Measurements from ENCODE around the gene PAQR9. TPM values are rescaled to one million over a fixed set of nuclear protein-coding genes. Genes with fewer than 3 reads are reported as not detected.

The PAQR9 gene
- total RNA-seq, 1 donor from 2014 or later, result 15.3 TPM

DNA sequence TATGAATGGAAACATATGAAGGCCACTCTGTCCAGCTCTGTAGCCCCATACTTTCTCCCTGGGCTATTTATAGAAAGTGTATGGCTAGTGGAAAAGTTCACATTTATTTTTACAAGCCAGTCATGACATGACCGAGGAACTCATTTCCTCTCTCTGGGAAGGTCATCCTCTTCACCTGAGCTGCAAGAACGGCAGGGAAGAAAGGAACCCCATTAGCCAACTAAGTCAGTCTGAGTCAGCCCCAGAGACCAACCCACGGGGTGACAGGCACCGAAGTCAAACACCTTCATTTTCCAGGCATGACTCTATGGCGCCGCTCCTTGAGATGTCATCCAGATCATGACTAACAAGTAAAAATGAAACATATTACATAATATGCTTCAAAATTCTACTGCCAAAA lies 4.8 kb downstream of the PAQR9 start:
- Histone ChIP-seq H3K36me3 (no peaks in the 10 kb centered on the region), H3K27ac (replicated peaks) (peak overlapping the region; percentile 63), H3K27me3 (ENCODE audit: low read depth) (peaks cover 51% of the 10 kb centered on the region), H3K4me3 (peak overlapping the region; percentile 3), H3K4me1 (peaks cover 49% of the 10 kb centered on the region), H3K9me3 (replicated peaks) (no peaks in the 10 kb centered on the region)
- no peak for TF ChIP-seq CTCF (IDR thresholded peaks at IDR 0.05; ENCODE audit: borderline replicate concordance)
- DNase-seq, result no peak
- intact Hi-C loops (cut with micrococcal nuclease), result no loop called here

GRCh38 chr3:142953443-142953842 lies 10.0 kb downstream of the PAQR9 start:
- peaks cover 17% of the 10 kb centered on the region for H3K27me3 ChIP-seq (ENCODE audit: low read depth)
- TF ChIP-seq CTCF (IDR thresholded peaks at IDR 0.05; ENCODE audit: borderline replicate concordance), result no peak
- no peaks in the 10 kb centered on the region for H3K9me3 ChIP-seq (replicated peaks)
- intact Hi-C loops (cut with micrococcal nuclease), result no loop called here
- H3K4me3 ChIP-seq, result no peak overlapping the region
- no peak for DNase-seq
- peaks cover 24% of the 10 kb centered on the region for H3K4me1 ChIP-seq
- no peaks in the 10 kb centered on the region for H3K36me3 ChIP-seq
- no peak overlapping the region for H3K27ac ChIP-seq (replicated peaks)

DNA sequence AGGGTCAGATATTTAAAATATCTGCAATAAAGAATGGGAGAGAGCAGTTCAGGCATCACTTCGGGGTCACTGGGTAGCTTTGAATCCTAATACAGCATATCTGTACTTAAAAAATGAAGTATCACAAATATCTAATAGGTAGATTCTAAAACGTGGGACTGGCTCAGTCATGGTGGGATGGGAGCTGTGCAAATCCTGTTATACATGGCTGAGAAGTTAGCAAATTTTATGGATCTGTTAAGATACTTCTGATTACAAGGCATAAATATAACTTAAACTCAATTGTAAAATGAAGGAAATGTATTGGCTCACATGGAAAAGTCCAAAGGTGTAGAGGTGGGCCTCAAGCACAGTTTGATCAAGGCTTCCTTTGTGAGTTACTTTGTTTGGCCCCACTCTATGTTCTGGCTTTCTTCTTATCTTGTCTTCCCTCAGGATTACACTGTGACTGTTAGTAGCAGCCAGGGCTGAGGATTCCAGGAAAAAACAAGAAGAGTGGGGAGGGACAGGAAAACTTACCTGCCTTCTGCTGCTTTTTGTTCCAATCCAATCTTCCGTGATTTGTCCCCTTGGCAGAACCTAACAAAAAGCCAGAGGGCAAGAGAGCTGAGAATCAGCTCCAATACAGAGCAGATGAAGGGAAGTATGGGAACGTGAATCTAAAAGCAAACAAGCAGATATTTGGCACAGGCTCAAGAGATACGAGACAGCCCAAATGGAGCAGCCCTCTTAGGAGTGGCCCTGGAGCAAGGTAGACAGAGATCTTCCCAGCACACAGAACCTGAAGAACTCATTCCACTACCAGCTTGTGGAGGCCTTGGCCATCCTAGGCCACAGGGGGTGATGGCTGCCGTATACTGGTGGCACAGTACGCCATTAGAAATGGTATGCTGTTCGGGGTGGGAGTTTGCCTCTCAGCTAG lies 10.9 kb downstream of the PAQR9 start:
- no peak for DNase-seq
- Histone ChIP-seq H3K4me3 (no peak overlapping the region), H3K36me3 (no peaks in the 10 kb centered on the region), H3K4me1 (peaks cover 16% of the 10 kb centered on the region), H3K9me3 (replicated peaks) (no peaks in the 10 kb centered on the region), H3K27me3 (ENCODE audit: low read depth) (peaks cover 11% of the 10 kb centered on the region), H3K27ac (replicated peaks) (no peak overlapping the region)
- no peak for TF ChIP-seq CTCF (IDR thresholded peaks at IDR 0.05; ENCODE audit: borderline replicate concordance)
- intact Hi-C loops (cut with micrococcal nuclease), result no loop called here

GRCh38 chr3:142951794-142952193 lies 11.7 kb downstream of the PAQR9 start:
- intact Hi-C loops (cut with micrococcal nuclease), result no loop called here

GRCh38 chr3:142950972-142951371 lies 12.5 kb downstream of the PAQR9 start:
- H3K27ac ChIP-seq (replicated peaks), result no peak overlapping the region
- no peak for TF ChIP-seq CTCF (IDR thresholded peaks at IDR 0.05; ENCODE audit: borderline replicate concordance)
- H3K4me3 ChIP-seq, result no peak overlapping the region
- no peak for DNase-seq
- intact Hi-C loops (cut with micrococcal nuclease), result no loop called here
- no peaks in the 10 kb centered on the region for H3K36me3 ChIP-seq
- H3K27me3 ChIP-seq (ENCODE audit: low read depth), result peaks cover 27% of the 10 kb centered on the region
- no peaks in the 10 kb centered on the region for H3K9me3 ChIP-seq (replicated peaks)
- H3K4me1 ChIP-seq, result peaks cover 16% of the 10 kb centered on the region

More at GRCh38 chr3:142951794-142952193, 11.7 kb downstream of the PAQR9 start:
- no peaks in the 10 kb centered on the region for H3K9me3 ChIP-seq (replicated peaks)
- no peak for TF ChIP-seq CTCF (IDR thresholded peaks at IDR 0.05; ENCODE audit: borderline replicate concordance)
- no peak for DNase-seq
- peaks cover 16% of the 10 kb centered on the region for H3K4me1 ChIP-seq
- no peak overlapping the region for H3K4me3 ChIP-seq
- peaks cover 19% of the 10 kb centered on the region for H3K27me3 ChIP-seq (ENCODE audit: low read depth)
- H3K36me3 ChIP-seq, result no peaks in the 10 kb centered on the region
- H3K27ac ChIP-seq (replicated peaks), result no peak overlapping the region
